IMR-90 (cell line): ENCODE results near the gene SUGCT. TPM values are rescaled to one million over a fixed set of nuclear protein-coding genes. Genes with fewer than 3 reads are reported as not detected.

Experiments
- BHLHE40 ChIP-seq: fragments of 150-350 bp; IDR thresholded peaks from 2 replicates; pipeline ENCODE4 v1.6.1; 2016; ENCODE audit warnings: mild to moderate bottlenecking, low read depth, low read length
- CEBPB ChIP-seq: IDR thresholded peaks from 2 replicates; pipeline ENCODE4 v1.6.1; 2012; ENCODE audit warnings: low read depth, low read length, improper control_type of control experiment
- FOS ChIP-seq: fragments of 150-350 bp; IDR thresholded peaks from 2 replicates; pipeline ENCODE4 v1.6.1; 2016; ENCODE audit warnings: low read depth, low read length
- RAD21 ChIP-seq: IDR thresholded peaks from 2 replicates; pipeline ENCODE4 v1.6.1; 2012; ENCODE audit warnings: low read length, improper control_type of control experiment
- SMC3 ChIP-seq: fragments of 150-350 bp; IDR thresholded peaks from 2 replicates; pipeline ENCODE4 v1.6.1; 2016; ENCODE audit warnings: low read depth, mild to moderate bottlenecking, antibody characterized with exemption, low read length, moderate library complexity
- polyA plus RNA-seq, 3 experiments: library from polyadenylated mRNA; depleted of rRNA; stranded (reverse); fragments of >200 nt; gene quantifications; 2 replicates each; pipeline ENCODE4 v1.2.3, GENCODE V29; 2012; ENCODE audit warnings: low replicate concordance in 1 of 3
- total RNA-seq: library from RNA; depleted of rRNA; stranded (reverse); fragments of >200 nt; gene quantifications from 2 replicates; pipeline ENCODE4 v1.2.3, GENCODE V29; 2012
- TF ChIP-seq, protein P1 (sequence below): conservative IDR thresholded peaks from 2 replicates; pipeline ENCODE4 v1.5.1; 2012; ENCODE audit warnings: mild to moderate bottlenecking, low read depth, low read length, improper control_type of control experiment

Gene SUGCT
- total and polyA plus RNA-seq, 2 of the 4 experiments (the other 2 are of a cell fraction) = 5.9 to 8.3 TPM

DNA sequence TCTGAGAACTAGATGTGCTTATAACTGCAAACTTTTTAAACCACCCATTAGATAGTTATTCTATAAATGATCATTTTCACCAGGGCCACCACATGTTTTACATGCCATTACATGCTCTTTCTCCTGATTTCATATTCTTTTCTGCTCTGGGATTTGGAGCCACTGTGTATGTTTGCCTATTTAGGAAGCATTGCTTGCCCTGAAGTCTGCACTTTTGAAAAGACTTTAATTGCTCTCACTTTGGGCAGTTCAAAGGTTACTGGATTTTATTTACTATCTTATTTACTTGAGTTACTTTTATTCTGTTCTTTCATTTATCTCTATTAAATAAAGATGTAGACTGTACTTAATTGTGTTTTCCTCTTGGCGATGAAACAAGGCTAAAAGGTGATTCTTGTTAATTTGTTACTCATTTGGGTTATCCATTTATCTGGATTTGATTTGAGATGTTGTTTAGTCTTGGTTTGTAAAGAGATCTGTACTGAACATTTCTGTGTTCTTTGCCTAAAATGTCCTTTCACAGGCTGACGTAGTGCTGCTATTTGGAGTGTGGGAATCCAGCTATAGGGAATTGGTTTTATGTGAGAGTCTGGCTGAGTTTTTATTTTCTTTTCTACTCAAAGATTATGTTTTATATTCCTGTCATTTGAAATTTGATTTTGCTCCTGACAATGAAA, 88.8 kb downstream of the SUGCT start (continued):
- TF ChIP-seq SMC3 (no peak), FOS (no peak), BHLHE40 (no peak), CEBPB (no peak), RAD21 (no peak)
- TF ChIP-seq, protein P1, sequence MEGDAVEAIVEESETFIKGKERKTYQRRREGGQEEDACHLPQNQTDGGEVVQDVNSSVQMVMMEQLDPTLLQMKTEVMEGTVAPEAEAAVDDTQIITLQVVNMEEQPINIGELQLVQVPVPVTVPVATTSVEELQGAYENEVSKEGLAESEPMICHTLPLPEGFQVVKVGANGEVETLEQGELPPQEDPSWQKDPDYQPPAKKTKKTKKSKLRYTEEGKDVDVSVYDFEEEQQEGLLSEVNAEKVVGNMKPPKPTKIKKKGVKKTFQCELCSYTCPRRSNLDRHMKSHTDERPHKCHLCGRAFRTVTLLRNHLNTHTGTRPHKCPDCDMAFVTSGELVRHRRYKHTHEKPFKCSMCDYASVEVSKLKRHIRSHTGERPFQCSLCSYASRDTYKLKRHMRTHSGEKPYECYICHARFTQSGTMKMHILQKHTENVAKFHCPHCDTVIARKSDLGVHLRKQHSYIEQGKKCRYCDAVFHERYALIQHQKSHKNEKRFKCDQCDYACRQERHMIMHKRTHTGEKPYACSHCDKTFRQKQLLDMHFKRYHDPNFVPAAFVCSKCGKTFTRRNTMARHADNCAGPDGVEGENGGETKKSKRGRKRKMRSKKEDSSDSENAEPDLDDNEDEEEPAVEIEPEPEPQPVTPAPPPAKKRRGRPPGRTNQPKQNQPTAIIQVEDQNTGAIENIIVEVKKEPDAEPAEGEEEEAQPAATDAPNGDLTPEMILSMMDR = no peak
